ENCODE measurements around the gene CNOT11.

- no peak for TF ChIP-seq CTCF (optimal IDR thresholded peaks at IDR 0.05 in 1 of 3, IDR thresholded peaks at IDR 0.05 in 1 of 3, conservative IDR thresholded peaks at IDR 0.05 in 1 of 3; ENCODE audit: extremely low read depth in 1 of 3, insufficient read depth in 2 of 3, low read length in 3 of 3)
- no peak for TF ChIP-seq EZH2 (IDR thresholded peaks at IDR 0.05; ENCODE audit: low read length)
Observed at GRCh38 chr2:101264360-101264939, 11.8 kb downstream of the CNOT11 start.

Data from keratinocyte (primary cell).